Neural progenitor cell (in vitro differentiated cells): ENCODE results near the gene TDP2. TPM values are rescaled to one million over a fixed set of nuclear protein-coding genes. Genes with fewer than 3 reads are reported as not detected.
A peak's percentile ranks its signal among the peaks of the same experiment; 100 is the strongest.

ENCODE experiments used
- DNase-seq: peaks from one replicate; pipeline ENCODE4 v3.0.0-alpha.2; 2016; ENCODE audit warnings: low spot score
- H2AFZ ChIP-seq: fragments of 200-600 bp; sonication (generic); replicated peaks from 2 replicates; pipeline ENCODE4 v1.6.1; 2016; ENCODE audit warnings: antibody characterized with exemption
- H3F3A ChIP-seq: fragments of 200-600 bp; sonication (generic); 2 replicates; pipeline ENCODE4 v1.6.1; 2016; ENCODE audit warnings: antibody characterized with exemption, low read depth
- H3K27ac ChIP-seq: fragments of 200-600 bp; sonication (generic); 2 replicates; pipeline ENCODE4 v1.5.1; 2016; ENCODE audit warnings: mild to moderate bottlenecking
- H3K27me3 ChIP-seq: fragments of 200-600 bp; sonication (generic); 2 replicates; pipeline ENCODE4 v1.6.1; 2016; ENCODE audit warnings: mild to moderate bottlenecking, moderate library complexity
- H3K36me3 ChIP-seq: fragments of 200-600 bp; sonication (generic); 2 replicates; pipeline ENCODE4 v1.5.1; 2016
- H3K4me1 ChIP-seq: fragments of 200-600 bp; sonication (generic); 2 replicates; pipeline ENCODE4 v1.6.1; 2016; ENCODE audit warnings: mixed run types
- H3K4me2 ChIP-seq: fragments of 200-600 bp; sonication (generic); 2 replicates; pipeline ENCODE4 v1.6.1; 2016
- H3K4me3 ChIP-seq: fragments of 200-600 bp; sonication (generic); 2 replicates; pipeline ENCODE4 v1.5.1; 2016
- H3K79me2 ChIP-seq: fragments of 200-600 bp; sonication (generic); 2 replicates; pipeline ENCODE4 v1.6.1; 2016; ENCODE audit warnings: low read depth
- H3K9ac ChIP-seq: fragments of 200-600 bp; sonication (generic); 2 replicates; pipeline ENCODE4 v1.6.1; 2016
- H3K9me3 ChIP-seq: fragments of 200-600 bp; sonication (generic); 2 replicates; pipeline ENCODE4 v1.5.1; 2016; ENCODE audit warnings: low read depth
- H4K20me1 ChIP-seq: fragments of 200-600 bp; sonication (generic); 2 replicates; pipeline ENCODE4 v1.6.1; 2016; ENCODE audit warnings: low read depth
- H3K27ac Mint-ChIP-seq: 3 replicates; pipeline ENCODE4 v1.8.0; 2021; ENCODE audit warnings: mixed read lengths
- H3K27me3 Mint-ChIP-seq: 2 replicates; pipeline ENCODE4 v1.8.0; 2022; ENCODE audit warnings: low read depth, mild to moderate bottlenecking, inconsistent platforms, moderate library complexity, mixed read lengths; ENCODE audit not compliant: insufficient read depth
- H3K36me3 Mint-ChIP-seq: 3 replicates; pipeline ENCODE4 v1.8.0; 2021; ENCODE audit warnings: mixed read lengths
- H3K4me1 Mint-ChIP-seq: 3 replicates; pipeline ENCODE4 v1.8.0; 2021; ENCODE audit warnings: mixed read lengths
- H3K4me3 Mint-ChIP-seq: 3 replicates; pipeline ENCODE4 v1.8.0; 2021; ENCODE audit warnings: mild to moderate bottlenecking, moderate library complexity, mixed read lengths
- H3K9me3 Mint-ChIP-seq: 3 replicates; pipeline ENCODE4 v1.8.0; 2020; ENCODE audit warnings: mixed read lengths
- CTCF ChIP-seq: fragments of 200-600 bp; sonication (generic); IDR thresholded peaks from 2 replicates; pipeline ENCODE4 v1.5.1; 2017; ENCODE audit warnings: antibody characterized with exemption, mild to moderate bottlenecking
- EZH2 ChIP-seq: fragments of 200-600 bp; sonication (generic); IDR thresholded peaks from 2 replicates; pipeline ENCODE4 v1.6.1; 2017; ENCODE audit warnings: antibody characterized with exemption, mild to moderate bottlenecking, moderate library complexity
- EZH2phosphoT487 ChIP-seq: fragments of 200-600 bp; sonication (generic); IDR thresholded peaks from 2 replicates; pipeline ENCODE4 v1.6.1; 2017; ENCODE audit warnings: antibody characterized with exemption
- total RNA-seq: library from RNA; depleted of rRNA; stranded (reverse); fragments of >200 nt; gene quantifications from 2 replicates; pipeline ENCODE4 v1.2.3, GENCODE V29; 2015; ENCODE audit warnings: low replicate concordance

Gene TDP2
- total RNA-seq, 1 donor from 2014 or later, result 49.9 TPM

GRCh38 chr6:24619661-24620060 lies 47.0 kb downstream of the TDP2 start:
- no peak overlapping the region for H3K27ac Mint-ChIP-seq
- H3K9me3 Mint-ChIP-seq, result no peaks in the 10 kb centered on the region
- no peak for DNase-seq
- Histone ChIP-seq H3K27ac (no peak overlapping the region), H2AFZ (no peak overlapping the region), H3K4me1 (no peaks in the 10 kb centered on the region), H3K27me3 (no peaks in the 10 kb centered on the region), H3F3A (no peaks in the 10 kb centered on the region), H4K20me1 (no peaks in the 10 kb centered on the region), H3K9ac (no peak overlapping the region), H3K4me2 (no peak overlapping the region), H3K36me3 (no peaks in the 10 kb centered on the region), H3K9me3 (no peaks in the 10 kb centered on the region), H3K79me2 (no peaks in the 10 kb centered on the region), H3K4me3 (no peak overlapping the region)
- H3K4me1 Mint-ChIP-seq, result no peaks in the 10 kb centered on the region
- peaks cover 6% of the 10 kb centered on the region for H3K27me3 Mint-ChIP-seq
- H3K4me3 Mint-ChIP-seq, result no peak overlapping the region
- H3K36me3 Mint-ChIP-seq, result no peaks in the 10 kb centered on the region
- TF ChIP-seq CTCF (no peak), EZH2 (no peak), EZH2phosphoT487 (no peak)

GRCh38 chr6:24614648-24615047 lies 52.1 kb downstream of the TDP2 start:
- Histone ChIP-seq H3K4me1 (no peaks in the 10 kb centered on the region), H3K9ac (no peak overlapping the region), H3K4me3 (no peak overlapping the region), H3K79me2 (no peaks in the 10 kb centered on the region), H3K9me3 (no peaks in the 10 kb centered on the region), H2AFZ (no peak overlapping the region), H3K27me3 (no peaks in the 10 kb centered on the region), H3K27ac (no peak overlapping the region), H4K20me1 (no peaks in the 10 kb centered on the region), H3K4me2 (no peak overlapping the region), H3K36me3 (no peaks in the 10 kb centered on the region), H3F3A (no peaks in the 10 kb centered on the region)
- Mint-ChIP-seq H3K27ac (no peak overlapping the region), H3K4me3 (no peak overlapping the region), H3K4me1 (peaks cover 6% of the 10 kb centered on the region), H3K9me3 (peaks cover 2% of the 10 kb centered on the region), H3K36me3 (peaks cover 1% of the 10 kb centered on the region), H3K27me3 (peaks cover 6% of the 10 kb centered on the region)
- DNase-seq, result no peak
- TF ChIP-seq CTCF, result no peak
- TF ChIP-seq EZH2phosphoT487, result no peak
- TF ChIP-seq EZH2, result no peak

GRCh38 chr6:24614043-24614420 lies 52.7 kb downstream of the TDP2 start:
- H3K27ac Mint-ChIP-seq, result peak overlapping the region; percentile 3

More at GRCh38 chr6:24614043-24614420, 52.7 kb downstream of the TDP2 start:
- H3K9me3 ChIP-seq, result no peaks in the 10 kb centered on the region
- H3K27me3 Mint-ChIP-seq, result peaks cover 6% of the 10 kb centered on the region
- H3K36me3 Mint-ChIP-seq, result peaks cover 1% of the 10 kb centered on the region
- DNase-seq, result no peak
- H3K9me3 Mint-ChIP-seq, result peaks cover 2% of the 10 kb centered on the region
- H4K20me1 ChIP-seq, result no peaks in the 10 kb centered on the region
- H3K4me1 ChIP-seq, result no peaks in the 10 kb centered on the region
- peak overlapping the region; percentile 42 for H2AFZ ChIP-seq
- H3K9ac ChIP-seq, result no peak overlapping the region
- H3K79me2 ChIP-seq, result no peaks in the 10 kb centered on the region
- H3F3A ChIP-seq, result no peaks in the 10 kb centered on the region
- H3K4me2 ChIP-seq, result no peak overlapping the region
- H3K36me3 ChIP-seq, result no peaks in the 10 kb centered on the region
- H3K4me3 Mint-ChIP-seq, result no peak overlapping the region
- no peak overlapping the region for H3K4me3 ChIP-seq
- H3K27ac ChIP-seq, result no peak overlapping the region
- peaks cover 6% of the 10 kb centered on the region for H3K4me1 Mint-ChIP-seq
- H3K27me3 ChIP-seq, result no peaks in the 10 kb centered on the region
- TF ChIP-seq EZH2 (no peak), CTCF (no peak), EZH2phosphoT487 (no peak)
